UCSD-AML1 (cell line): ENCODE data around the gene KCNAB1.
"Not testable (repeated sequence)": the region's sequence is repeated elsewhere in the genome, so short reads cannot be mapped to it uniquely, and the experiment has no call there.

Experiments used
- DNase-seq: peaks from one replicate; lab custom pipeline; 2025; ENCODE audit not compliant: unreplicated experiment; lab: John Stamatoyannopoulos, UW

The KCNAB1 gene

DNA sequence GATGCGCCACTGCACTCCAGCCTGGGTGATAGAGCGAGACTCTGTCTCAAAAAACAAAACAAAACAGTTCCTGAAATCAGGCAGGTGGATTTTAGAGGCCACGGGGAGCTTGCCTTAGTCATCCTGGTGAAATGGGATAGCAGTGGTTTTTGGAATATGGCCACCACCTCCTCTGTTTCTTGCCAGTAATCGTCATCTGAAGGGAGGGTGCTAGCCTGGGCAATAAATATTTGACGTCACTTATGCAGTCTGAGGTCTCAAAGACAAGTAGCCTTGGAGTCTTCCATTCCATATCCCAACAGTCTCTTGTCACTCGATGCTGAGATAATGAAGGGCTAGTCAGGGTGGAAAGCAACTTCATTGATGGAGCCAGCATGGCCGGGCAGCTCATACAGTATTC lies 55.2 kb downstream of the KCNAB1 start:
- no peak for DNase-seq

DNA sequence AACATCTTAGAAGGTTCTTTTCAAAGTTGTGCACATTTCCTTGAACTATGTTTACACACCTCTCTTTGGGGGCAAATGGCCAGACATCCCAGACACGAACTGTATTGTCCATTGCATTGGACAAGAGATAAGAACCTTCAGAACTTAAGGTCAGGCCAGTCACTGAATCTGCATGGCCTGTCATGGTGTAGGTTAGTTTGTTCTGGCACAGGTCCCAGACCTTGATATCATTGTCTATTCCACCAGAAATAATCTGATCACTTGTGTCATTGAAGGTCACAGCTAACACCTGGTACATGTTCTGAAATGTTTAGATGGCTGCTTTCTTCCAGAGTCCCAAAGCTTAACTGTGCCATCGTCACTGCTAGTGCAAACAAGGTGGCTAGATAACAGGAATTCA lies 55.7 kb downstream of the KCNAB1 start:
- DNase-seq: no peak

DNA sequence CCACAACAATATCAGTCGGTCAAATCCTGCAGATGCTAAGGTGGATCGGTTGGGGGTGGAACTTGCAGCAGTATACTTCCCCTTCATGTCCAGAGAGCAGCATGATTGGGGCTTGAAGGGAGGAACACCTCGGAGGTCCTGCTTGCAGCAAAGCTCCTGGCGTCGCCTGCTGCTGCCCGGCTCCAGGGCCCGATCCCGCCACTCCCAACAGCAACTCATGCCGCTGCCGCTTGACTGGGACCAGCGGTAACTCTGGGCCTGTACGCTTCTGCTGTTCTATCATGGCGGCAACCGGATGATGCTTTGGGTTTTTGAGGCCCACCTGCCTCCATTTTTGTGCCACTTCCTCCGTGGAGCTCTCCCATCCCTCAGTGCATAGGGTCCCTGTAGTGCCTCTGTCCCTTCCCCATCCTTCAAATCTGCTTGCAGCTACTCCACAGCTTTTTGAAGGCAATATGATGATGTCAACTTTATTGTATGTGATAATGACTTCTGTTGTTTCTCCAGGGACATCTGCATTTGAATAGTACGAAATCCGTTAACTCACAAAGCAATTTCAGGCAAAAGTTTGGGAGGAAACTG lies 56.3 kb downstream of the KCNAB1 start:
- no peak for DNase-seq

DNA sequence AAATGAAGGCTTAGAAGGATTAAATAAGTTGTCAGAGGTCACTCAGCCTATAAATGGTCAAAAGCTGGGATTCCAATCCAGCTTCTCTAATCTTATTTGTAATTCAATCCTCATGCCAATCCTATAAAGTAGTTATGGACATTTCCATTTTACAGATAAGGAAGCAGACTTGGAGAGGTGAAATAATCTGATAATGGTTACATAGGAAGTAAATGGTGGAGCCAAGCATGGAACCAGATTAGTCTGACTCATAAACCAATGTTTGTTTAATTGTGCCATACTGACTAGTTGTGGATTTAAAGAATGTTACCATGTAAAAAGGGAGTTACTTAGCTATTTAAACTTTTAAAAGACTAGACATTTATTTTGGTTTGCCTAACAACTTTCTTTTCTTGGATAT lies 59.7 kb downstream of the KCNAB1 start:
- DNase-seq: no peak

DNA sequence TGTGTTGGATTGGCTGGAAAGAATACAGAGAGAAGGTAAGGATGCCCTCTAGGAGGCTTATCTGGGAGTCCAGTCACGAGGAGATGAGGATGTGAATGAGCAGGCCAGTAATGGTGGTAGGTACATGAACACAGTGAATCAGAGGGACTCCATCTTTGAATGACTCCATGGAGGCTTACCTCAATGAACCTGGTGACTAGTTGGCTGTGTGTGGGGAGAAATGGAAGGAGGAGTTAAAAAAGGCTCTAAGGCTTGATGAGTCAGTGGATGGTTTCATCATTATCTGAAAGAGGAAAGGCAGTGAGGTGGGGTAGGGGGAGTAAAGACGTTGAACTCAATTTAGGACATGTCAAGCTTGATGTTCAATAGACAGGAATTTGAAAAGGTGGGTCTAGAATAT lies 61.1 kb downstream of the KCNAB1 start:
- no peak for DNase-seq

DNA sequence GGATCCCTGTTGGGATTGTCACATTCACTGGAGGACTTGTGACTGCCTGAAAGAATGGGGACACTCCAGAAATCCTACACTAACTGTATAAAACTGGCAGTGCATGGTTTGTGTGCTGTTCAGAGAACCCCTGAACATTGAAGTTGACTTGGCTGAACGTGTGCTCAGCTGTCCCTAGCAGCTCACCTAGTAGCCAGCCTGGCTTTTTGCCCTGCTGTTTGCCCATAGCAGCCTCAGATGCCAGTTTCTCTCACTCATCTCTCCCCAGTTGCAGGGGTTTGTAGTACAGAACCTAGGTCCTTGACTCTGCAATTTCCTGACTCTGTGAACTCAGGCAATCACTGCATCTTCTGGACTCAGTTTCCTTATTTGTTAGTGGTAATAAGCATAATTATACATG lies 63.0 kb downstream of the KCNAB1 start:
- no peak for DNase-seq

DNA sequence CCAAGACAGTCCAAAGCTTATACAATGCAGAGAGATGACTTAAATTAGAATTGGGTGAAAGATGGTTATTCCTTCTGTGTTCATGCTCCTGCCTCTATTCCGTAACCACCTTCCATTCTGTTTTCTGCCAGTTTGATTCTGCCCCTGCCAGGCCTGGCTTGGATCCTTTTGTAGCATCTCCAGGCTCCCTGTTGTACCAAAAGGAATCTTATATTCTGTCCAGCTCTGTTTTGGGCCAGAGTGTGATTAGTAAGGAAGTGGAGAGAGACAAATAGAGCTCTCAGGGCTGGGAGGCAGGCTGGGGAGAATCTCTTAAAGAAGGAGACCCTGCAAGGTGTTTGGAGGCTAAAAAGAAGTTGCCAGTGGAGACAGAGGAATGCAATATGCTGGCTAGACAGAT lies 63.8 kb downstream of the KCNAB1 start:
- DNase-seq: no peak

DNA sequence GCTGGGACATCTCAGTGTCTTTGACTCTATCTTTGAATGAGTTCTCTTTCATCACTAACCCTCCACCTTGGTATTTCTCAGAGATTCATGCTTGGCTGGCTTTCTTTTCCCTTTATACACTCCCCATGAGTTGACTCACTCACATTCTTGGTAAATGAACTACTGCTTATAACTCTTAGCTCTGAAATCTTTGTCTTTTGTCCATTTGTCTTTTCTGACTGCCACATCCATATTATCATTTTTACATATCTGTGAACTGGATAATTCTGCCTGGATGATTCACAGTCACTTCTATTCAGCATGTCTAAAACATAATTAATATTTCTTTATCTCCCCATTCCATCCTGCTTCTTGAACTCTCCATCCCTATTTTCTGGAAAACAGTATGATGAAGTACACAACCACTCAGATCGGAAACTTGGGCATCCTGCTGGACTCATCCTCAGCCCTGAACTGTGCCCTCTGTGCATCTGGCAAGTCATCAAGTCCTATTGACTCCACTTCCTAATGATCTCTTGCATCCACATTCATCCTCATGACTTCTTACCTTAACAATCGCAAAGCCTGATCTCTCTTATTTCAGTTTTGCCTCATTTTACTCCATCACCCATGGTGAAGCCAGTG lies 66.9 kb downstream of the KCNAB1 start:
- DNase-seq: no peak

DNA sequence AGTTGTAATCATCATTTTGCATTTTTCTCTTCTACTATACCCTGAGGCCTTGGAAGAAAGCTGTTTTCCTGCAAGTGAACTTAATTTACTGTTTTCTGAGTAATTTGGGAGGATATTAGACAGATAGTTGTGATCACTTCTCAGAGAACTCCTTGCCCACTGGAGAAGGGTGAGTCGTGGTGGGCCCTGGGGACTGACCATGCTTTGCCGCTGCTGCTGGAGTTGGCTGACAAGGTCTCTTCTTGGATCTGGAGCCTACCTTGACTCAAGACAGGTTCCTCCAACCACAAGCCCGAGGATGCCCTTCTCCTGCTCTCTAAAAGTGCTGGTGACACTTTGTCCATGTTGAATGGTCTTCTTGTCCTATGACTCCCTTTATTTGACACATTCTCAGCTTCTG lies 68.4 kb downstream of the KCNAB1 start:
- no peak for DNase-seq

DNA sequence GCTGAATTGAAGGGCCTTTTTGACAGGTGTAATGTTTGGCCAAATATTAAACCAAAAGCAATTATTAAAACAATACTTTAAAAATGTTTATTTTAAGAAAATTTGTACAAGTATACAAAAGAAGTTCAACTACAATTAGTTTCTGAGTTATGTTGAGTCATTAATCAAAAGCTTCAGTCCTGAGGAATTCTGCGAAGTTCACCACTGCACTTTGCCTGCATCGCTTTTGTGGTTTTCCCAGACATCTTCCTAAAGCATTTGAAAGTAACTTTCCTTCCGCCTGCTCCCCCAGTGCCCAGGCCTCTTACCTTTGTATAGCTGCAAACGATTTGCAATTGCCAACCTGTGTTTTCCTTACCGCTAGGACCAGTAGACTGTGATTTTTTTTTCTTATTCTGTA lies 69.5 kb downstream of the KCNAB1 start:
- DNase-seq: no peak

DNA sequence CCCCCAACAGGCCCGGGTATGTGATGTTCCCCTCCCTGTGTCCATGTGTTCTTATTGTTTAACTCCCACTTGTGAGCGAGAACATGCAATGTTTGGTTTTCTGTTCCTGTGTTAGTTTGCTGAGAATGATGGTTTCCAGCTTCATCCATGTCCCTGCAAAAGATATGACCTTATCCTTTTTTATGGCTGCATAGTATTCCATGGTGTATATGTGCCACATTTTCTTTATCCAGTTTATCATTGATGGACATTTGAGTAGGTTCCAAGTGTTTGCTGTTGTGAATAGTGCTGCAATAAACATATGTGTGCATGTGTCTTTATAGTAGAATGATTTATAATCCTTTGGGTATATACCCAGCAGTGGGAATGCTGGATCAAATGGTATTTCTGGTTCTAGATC lies 74.6 kb downstream of the KCNAB1 start:
- not testable (repeated sequence) for DNase-seq

DNA sequence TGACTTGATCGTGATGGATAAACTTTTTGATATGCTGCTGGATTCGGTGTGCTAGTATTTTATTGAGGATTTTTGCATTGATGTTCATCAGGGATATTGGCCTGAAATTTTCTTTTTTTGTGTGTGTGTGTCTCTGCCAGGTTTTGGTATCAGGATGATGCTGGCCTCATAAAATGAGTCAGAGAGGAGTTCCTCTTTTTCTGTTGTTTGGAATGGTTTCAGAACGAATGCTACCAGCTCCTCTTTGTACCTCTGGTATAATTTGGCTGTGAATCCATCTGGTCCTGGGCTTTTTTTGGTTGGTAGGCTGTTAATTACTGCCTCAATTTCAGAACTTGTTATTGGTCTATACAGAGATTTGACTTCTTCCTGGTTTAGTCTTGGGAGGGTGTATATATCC lies 76.8 kb downstream of the KCNAB1 start:
- DNase-seq: not testable (repeated sequence)

DNA sequence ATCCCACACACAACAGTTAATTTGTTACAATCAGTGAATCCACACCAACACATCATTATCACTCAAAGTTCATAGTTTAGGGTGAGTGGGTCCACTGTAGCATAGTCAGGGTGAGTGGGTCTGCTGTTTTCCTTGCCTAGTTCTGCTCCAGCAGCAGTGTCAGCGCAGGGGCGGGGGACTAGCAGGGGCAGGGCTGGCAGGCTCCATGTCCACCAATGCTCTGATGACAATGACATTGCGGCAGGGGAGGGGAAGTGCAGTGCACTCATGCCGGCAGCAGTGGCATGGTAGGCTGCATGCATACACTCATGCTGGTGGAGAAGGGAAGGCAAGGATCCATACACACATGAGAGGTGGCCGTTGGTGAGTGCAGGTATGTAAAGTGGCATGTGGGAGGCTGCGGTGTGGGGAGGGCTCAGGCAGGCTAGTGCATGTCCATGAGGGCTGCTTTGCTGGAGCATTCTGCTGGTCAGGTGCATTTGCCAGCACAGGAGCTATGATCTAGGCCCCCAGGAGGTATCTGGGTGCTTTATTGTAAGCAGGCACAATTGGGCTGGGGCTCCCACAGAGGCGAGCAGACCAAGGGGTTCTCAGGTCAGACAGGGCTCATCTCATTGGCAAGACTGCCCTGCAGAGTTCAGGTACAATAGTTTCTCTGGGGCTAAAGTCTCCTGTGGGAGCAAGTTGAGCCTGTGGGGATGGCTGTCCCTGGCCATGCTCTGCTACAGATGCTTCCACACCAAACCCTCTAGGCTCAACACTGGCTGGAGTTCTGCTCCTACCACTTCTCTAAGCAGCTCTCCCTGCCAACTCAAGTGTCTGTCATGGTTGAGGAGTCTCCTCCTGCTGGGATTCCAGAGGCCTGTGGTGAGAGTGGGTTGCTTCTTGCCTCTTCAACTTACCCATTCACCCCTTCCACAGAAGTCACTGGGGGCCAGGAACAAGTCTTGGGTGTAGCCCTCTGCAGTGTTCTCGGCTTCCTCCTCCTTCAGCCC lies 81.3 kb downstream of the KCNAB1 start:
- no peak for DNase-seq

DNA sequence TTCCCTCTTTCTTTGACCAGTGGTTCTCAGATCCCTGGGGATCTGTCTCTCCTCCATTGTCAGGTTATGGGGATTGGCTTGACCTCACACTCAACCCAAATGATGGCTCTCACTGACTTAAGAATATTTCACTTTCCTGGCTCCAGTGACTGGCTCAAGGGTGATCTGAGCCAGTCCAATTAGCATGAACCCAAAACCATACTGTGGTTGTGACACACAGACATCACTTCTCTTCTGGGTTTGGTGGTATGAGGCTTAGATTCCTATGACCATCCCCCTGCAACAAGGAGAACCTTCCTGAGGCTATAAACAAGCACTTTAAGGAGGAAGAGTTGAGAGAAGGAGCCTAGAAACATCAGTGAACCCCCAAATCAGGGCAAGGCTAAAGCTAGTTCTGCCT lies 85.8 kb downstream of the KCNAB1 start:
- DNase-seq: no peak

DNA sequence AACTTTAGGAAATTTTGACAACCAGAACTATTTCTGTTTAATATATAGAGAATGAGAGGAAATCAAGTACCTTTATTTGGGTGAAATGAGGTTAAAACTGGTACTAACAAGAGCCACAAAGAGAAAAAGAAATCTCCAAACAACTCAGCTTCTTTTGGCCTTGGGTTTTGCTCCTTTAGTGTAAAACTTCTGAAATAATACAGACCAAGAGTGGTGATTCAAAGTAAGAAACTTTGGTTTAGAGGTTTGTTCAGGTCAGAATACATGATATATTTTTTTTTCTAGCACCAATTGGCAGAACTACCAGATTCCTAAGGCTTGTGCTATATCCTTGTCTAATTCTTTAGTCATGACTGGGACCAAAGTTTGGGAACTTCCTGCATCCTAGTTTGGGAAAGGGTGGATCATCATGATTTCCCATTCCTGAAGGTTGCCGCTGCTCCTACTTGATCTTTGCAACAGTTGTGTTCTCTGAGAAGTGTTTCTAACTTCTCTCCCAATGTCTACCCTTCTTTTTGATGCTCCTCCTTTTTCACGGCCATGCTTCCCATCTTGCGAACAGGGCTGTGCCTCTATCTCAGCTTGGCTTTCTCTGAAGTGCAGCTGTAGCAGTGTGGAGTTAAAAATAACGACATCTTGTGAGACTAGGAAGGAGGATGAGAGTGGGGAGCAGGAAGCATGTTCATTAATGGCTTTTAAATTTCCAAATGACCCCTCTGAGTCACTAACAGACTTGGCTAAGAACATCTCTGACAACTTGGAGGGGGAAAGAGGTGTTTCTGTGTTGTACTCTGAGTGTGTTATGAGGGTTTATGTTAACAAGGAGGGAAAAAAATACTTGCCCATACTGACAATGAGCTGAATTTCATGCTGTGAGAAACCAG lies 87.7 kb downstream of the KCNAB1 start:
- no peak for DNase-seq

DNA sequence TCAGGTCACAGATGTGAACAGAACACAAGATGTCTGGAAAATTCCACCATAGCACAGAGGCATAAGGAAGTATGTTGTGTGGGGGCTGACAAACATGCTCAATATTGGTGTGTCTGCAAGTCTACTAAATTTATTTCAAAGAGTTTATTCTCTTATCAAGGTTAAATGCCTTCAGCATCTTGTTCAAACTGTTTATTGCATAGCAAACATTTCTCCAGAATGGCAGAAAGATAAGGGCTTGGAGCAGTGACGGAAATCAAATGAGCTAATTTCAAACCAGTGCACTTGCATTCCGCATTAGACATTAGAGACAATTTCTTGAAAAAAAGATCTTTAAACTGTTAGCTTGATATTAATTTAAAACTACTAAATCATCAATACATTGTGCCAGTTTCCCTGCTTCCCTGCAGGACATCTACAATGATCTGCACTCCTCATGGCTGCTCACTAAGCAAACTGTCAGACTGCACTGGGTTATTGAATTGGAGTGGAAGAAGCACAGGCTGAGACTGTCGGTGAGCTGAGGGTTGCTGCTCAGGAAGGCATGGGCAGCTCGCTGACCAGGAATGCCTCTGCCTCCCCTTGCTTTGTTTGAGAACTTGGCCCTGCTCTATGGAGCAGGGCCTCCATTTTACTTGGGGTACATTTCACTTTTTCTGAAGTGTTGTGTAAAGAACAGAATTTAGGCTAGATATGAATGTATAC lies 89.4 kb downstream of the KCNAB1 start:
- no peak for DNase-seq

DNA sequence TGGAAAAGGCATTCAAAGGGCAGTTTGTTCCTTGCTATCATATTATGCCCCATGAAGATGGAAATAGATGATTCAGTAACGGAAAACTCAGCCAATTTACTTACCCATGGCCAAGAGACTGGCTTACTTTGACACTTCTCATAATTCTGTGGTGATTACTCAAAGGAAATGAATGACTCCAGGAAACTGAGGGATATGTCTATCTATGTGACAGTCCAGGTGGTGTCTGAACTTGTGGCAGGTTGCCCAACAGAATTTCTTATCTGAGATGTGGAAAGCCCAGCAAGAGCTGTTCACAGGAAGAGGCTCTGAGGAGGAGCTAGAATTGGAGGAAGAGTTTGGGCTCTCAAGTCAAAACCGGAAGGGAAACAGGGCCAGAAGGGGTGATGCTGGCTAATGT lies 91.2 kb downstream of the KCNAB1 start:
- DNase-seq: no peak

DNA sequence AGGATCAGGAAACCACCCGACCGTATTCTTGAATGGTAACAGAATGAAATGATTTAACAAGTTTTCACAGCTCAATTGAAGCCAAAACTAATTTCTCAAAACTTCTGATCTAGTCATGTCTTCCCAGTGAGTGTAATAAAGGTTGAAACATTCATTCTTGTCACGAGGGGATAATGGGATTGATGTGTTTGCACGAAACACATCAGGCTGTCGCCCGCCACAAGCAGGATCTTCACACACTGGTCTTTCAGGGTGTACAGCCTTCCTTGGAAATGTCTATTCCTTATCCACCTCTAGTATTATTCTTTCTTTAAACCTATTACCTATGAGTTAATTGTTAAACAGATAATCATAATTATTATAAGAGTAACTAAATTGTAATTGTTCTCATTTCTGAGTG lies 94.3 kb downstream of the KCNAB1 start:
- no peak for DNase-seq

DNA sequence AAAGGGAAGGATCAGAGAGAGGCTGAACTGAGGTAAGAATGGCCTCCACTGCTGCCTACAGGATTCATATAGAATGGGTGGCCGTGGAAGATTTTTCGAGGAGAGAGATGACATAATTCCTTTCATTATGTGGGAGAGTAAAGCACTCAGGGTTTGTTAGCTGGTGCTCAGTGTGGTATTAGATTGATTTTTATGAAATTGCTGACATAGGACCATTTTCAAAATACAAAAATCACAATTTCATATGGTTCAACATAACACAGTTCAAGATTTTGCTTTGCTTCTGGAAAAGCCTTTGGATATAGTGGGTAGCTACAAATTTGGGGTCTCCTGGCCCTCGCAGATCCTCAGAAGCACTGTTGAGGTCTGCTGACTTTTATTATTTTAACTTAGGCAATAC lies 95.4 kb downstream of the KCNAB1 start:
- no peak for DNase-seq

DNA sequence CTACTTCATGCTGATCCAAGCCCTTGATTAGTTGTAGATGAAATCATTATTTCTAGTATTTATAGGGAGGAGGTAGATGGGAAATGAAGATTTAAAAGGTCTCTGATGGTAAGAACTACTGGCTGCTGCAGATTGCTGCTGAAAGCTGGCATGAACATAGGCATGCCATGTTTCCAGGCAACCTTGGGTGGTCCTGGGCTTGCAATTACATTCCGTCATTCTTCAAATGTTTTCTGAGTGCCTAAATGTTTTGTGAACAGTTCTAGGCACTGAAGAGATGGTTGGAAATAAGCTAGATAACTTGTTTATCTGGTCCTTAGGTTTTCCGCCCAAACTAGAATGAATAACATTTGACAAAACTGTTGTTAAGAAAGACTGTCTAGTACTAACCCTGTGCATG lies 95.8 kb downstream of the KCNAB1 start:
- no peak for DNase-seq

DNA sequence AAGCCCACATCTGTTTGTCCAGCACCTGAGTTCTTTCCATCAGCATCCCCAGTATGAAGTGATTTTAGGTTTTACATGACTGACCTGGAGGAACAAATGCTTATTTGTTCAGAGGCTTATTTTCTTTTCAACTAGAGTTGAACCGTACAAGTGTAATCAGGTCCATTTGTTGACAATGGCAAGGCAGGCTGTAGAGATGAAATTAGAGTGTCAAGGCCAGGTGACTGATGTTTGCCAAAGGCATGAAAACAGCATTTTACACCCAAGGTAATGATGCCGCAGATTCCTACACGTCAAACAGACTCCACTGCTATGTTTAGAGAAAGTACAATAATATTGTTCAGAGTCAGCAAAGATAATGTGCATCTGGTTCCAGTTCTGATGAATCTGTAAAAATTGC lies 96.5 kb downstream of the KCNAB1 start:
- DNase-seq: no peak
